HepG2 (cell line): Measurements from ENCODE around the gene HLCS. TPM values are rescaled to one million over a fixed set of nuclear protein-coding genes. Genes with fewer than 3 reads are reported as not detected.

Experiments
- HNF4G ChIP-seq, 2 experiments: sonication (generic) in 1 of 2; formaldehyde crosslinking in 1 of 2; IDR thresholded peaks; 2 replicates each; pipeline versions ENCODE4 v1.4.0 to v1.6.1; 2011 to 2020; ENCODE audit warnings: borderline replicate concordance in 2 of 2, low read depth in 2 of 2, mild to moderate bottlenecking in 2 of 2, low read length in 1 of 2, missing genetic modification reagents in 1 of 2, moderate library complexity in 1 of 2
- IKZF1 ChIP-seq: fragments of 450-650 bp; IDR thresholded peaks from 2 replicates; pipeline ENCODE4 v1.7.1; 2016
- NR3C1 ChIP-seq: sonication (generic); formaldehyde crosslinking; IDR thresholded peaks from 2 replicates; pipeline ENCODE4 v1.4.0; 2020; ENCODE audit warnings: missing genetic modification reagents
- ONECUT2 ChIP-seq: sonication (generic); formaldehyde crosslinking; IDR thresholded peaks from 2 replicates; pipeline ENCODE4 v1.4.0; 2020; ENCODE audit warnings: missing genetic modification reagents
- PLSCR1 ChIP-seq: sonication (generic); formaldehyde crosslinking; IDR thresholded peaks from 2 replicates; pipeline ENCODE4 v1.5.0; 2020; ENCODE audit warnings: missing genetic modification reagents, mild to moderate bottlenecking, borderline replicate concordance
- SYNCRIP ChIP-seq: fragments of 200-400 bp; formaldehyde crosslinking; IDR thresholded peaks from 2 replicates; pipeline ENCODE4 v1.6.1; 2018; ENCODE audit warnings: mild to moderate bottlenecking, low read depth, low read length; ENCODE audit not compliant: insufficient read depth
- ZFX ChIP-seq: sonication (generic); formaldehyde crosslinking; IDR thresholded peaks from 2 replicates; pipeline ENCODE4 v1.4.0; 2020; ENCODE audit warnings: mild to moderate bottlenecking, low read depth, missing genetic modification reagents, moderate library complexity
- ZNF326 ChIP-seq: sonication (generic); formaldehyde crosslinking; IDR thresholded peaks from 2 replicates; pipeline ENCODE4 v1.4.0; 2020; ENCODE audit warnings: missing genetic modification reagents, borderline replicate concordance
- ZNF503 ChIP-seq: sonication (generic); formaldehyde crosslinking; IDR thresholded peaks from 2 replicates; pipeline ENCODE4 v1.4.0; 2020; ENCODE audit warnings: missing genetic modification reagents
- ZNF549 ChIP-seq: sonication (generic); formaldehyde crosslinking; IDR thresholded peaks from 2 replicates; pipeline ENCODE4 v1.5.0; 2020; ENCODE audit warnings: missing genetic modification reagents
- ZNF614 ChIP-seq: IDR thresholded peaks from 2 replicates; pipeline ENCODE4 v1.6.1; 2018; ENCODE audit warnings: missing biosample characterization, missing genetic modification reagents, inconsistent platforms, borderline replicate concordance
- polyA plus RNA-seq, 8 experiments: library from polyadenylated mRNA; depleted of rRNA in 3 of 8; stranded (reverse) in 7 of 8; unstranded in 1 of 8; fragments of >200 nt; fragmentation: Illumina TruSeq in 4 of 8; extraction: Trizol in 4 of 8; gene quantifications; 2 replicates each; pipeline versions ENCODE4 v1.2.1 to v1.2.3, GENCODE V29; 2011 to 2016; ENCODE audit warnings: low read depth in 4 of 8, missing spikeins in 1 of 8, mixed read lengths in 1 of 8; ENCODE audit not compliant: insufficient read depth in 1 of 8
- total RNA-seq, 5 experiments: library from RNA; depleted of rRNA; stranded (reverse); fragments of >200 nt; fragmentation: Illumina TruSeq; extraction: Trizol; gene quantifications; 2 replicates each; pipeline ENCODE4 v1.2.3, GENCODE V29; 2016; ENCODE audit warnings: low read depth in 1 of 5
- TF ChIP-seq, protein P1 (sequence below): sonication (generic); formaldehyde crosslinking; IDR thresholded peaks from 2 replicates; pipeline ENCODE4 v1.4.0; 2020; ENCODE audit warnings: mild to moderate bottlenecking, missing genetic modification reagents
- TF ChIP-seq, protein P2 (sequence below): IDR thresholded peaks from 2 replicates; pipeline ENCODE4 v1.6.1; 2016; ENCODE audit warnings: missing genetic modification reagents, missing compliant biosample characterization
- TF ChIP-seq, protein P3 (sequence below): sonication (generic); formaldehyde crosslinking; IDR thresholded peaks from 2 replicates; pipeline ENCODE4 v1.8.1; 2023; ENCODE audit warnings: mild to moderate bottlenecking, missing genetic modification reagents
- TF ChIP-seq, protein P4 (sequence below): IDR thresholded peaks from 2 replicates; pipeline ENCODE4 v1.6.1; 2016; ENCODE audit warnings: mild to moderate bottlenecking, missing biosample characterization, missing genetic modification reagents

HLCS gene
- total and polyA plus RNA-seq, 2 of the 13 experiments (the other 11 are each of a cell fraction or from before 2014, with no cell fraction given) = 7.9 to 12.3 TPM

GRCh38 chr21:36700971-36701755 is 265.3 kb downstream of the HLCS start (continued):
- TF ChIP-seq, protein P1, sequence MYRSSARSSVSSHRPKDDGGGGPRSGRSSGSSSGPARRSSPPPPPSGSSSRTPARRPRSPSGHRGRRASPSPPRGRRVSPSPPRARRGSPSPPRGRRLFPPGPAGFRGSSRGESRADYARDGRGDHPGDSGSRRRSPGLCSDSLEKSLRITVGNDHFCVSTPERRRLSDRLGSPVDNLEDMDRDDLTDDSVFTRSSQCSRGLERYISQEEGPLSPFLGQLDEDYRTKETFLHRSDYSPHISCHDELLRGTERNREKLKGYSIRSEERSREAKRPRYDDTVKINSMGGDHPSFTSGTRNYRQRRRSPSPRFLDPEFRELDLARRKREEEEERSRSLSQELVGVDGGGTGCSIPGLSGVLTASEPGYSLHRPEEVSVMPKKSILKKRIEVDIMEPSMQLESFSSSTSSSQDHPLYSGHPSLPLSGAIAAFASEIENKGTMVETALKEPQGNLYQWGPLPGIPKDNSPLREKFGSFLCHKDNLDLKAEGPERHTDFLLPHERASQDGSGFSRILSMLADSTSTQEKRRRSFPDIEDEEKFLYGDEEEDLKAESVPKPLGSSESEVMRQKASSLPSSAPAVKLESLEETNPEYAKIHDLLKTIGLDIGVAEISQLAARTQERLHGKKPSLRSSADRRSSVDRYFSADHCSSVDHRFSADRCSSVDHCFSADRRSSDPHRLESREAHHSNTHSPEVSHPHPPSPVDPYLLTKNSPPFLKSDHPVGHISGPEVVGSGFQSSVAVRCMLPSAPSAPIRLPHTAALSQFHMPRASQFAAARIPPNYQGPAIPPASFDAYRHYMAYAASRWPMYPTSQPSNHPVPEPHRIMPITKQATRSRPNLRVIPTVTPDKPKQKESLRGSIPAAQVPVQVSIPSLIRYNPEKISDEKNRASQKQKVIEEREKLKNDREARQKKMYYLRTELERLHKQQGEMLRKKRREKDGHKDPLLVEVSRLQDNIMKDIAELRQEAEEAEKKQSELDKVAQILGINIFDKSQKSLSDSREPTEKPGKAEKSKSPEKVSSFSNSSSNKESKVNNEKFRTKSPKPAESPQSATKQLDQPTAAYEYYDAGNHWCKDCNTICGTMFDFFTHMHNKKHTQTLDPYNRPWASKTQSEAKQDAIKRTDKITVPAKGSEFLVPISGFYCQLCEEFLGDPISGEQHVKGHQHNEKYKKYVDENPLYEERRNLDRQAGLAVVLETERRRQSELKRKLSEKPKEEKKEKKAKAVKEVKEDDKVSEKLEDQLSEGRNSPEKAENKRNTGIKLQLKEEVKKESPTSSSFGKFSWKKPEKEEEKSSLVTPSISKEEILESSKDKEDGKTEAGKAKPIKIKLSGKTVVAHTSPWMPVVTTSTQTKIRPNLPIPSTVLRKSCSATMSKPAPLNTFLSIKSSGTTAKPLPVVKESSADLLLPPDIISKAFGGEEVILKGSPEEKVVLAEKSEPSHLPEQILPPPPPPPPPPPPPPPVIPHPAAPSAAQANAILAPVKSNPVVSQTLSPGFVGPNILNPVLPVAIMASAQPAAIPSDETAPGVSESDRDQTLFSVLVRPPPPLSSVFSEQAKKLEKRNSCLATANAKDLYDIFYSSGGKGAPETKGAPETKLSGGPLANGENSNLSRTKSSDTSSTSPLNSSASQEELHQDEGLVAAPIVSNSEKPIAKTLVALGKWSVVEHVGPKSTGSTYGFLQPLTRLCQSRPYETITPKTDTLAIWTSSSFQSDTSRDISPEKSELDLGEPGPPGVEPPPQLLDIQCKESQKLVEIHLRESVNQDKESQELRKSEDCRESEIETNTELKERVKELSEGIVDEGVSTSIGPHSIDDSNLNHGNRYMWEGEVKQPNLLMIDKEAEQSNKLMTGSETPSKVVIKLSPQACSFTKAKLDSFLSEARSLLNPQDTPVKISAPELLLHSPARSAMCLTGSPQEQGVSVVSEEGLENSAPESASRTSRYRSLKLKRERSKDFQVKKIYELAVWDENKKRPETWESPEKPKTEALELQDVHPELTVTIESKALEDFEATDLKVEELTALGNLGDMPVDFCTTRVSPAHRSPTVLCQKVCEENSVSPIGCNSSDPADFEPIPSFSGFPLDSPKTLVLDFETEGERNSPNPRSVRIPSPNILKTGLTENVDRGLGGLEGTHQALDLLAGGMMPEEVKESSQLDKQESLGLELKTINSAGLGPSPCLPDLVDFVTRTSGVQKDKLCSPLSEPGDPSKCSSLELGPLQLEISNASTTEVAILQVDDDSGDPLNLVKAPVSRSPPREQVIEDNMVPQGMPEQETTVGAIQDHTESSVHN (CRISPR knock-in tag) = no peak
- TF ChIP-seq, protein P2, sequence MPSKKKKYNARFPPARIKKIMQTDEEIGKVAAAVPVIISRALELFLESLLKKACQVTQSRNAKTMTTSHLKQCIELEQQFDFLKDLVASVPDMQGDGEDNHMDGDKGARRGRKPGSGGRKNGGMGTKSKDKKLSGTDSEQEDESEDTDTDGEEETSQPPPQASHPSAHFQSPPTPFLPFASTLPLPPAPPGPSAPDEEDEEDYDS (CRISPR knock-in tag) = no peak
- TF ChIP-seq IKZF1 (no peak), ZNF549 (CRISPR knock-in tag) (no peak), HNF4G (IDR thresholded peaks at IDR 0.05; ENCODE audit: borderline replicate concordance, low read depth, low read length) (no peak), HNF4G (CRISPR knock-in tag; IDR thresholded peaks at IDR 0.05; ENCODE audit: borderline replicate concordance, low read depth) (no peak), ZNF614 (CRISPR knock-in tag) (no peak), ONECUT2 (CRISPR knock-in tag) (no peak), ZNF503 (CRISPR knock-in tag) (0 out of 2 replicates have a peak, but pooled peaks have one; percentile 29), PLSCR1 (CRISPR knock-in tag) (no peak), NR3C1 (CRISPR knock-in tag) (no peak), SYNCRIP (no peak), ZFX (CRISPR knock-in tag) (peak; percentile 78), ZNF326 (CRISPR knock-in tag) (no peak)
- TF ChIP-seq, protein P3, sequence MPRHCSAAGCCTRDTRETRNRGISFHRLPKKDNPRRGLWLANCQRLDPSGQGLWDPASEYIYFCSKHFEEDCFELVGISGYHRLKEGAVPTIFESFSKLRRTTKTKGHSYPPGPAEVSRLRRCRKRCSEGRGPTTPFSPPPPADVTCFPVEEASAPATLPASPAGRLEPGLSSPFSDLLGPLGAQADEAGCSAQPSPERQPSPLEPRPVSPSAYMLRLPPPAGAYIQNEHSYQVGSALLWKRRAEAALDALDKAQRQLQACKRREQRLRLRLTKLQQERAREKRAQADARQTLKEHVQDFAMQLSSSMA (CRISPR knock-in tag) = no peak
- TF ChIP-seq, protein P4, sequence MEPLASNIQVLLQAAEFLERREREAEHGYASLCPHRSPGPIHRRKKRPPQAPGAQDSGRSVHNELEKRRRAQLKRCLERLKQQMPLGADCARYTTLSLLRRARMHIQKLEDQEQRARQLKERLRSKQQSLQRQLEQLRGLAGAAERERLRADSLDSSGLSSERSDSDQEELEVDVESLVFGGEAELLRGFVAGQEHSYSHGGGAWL (CRISPR knock-in tag) = no peak
